ENCODE results near the gene EYS. TPM values are rescaled to one million over a fixed set of nuclear protein-coding genes. Genes with fewer than 3 reads are reported as not detected.

EYS gene
- total RNA-seq, 1 donor from 2014 or later, result 0.06 TPM

- TF ChIP-seq, protein P1, sequence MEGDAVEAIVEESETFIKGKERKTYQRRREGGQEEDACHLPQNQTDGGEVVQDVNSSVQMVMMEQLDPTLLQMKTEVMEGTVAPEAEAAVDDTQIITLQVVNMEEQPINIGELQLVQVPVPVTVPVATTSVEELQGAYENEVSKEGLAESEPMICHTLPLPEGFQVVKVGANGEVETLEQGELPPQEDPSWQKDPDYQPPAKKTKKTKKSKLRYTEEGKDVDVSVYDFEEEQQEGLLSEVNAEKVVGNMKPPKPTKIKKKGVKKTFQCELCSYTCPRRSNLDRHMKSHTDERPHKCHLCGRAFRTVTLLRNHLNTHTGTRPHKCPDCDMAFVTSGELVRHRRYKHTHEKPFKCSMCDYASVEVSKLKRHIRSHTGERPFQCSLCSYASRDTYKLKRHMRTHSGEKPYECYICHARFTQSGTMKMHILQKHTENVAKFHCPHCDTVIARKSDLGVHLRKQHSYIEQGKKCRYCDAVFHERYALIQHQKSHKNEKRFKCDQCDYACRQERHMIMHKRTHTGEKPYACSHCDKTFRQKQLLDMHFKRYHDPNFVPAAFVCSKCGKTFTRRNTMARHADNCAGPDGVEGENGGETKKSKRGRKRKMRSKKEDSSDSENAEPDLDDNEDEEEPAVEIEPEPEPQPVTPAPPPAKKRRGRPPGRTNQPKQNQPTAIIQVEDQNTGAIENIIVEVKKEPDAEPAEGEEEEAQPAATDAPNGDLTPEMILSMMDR (conservative IDR thresholded peaks at IDR 0.05; ENCODE audit: low read depth, low read length), result no peak
- DNase-seq (ENCODE audit: low read depth), result no peak
- H3K4me3 ChIP-seq (ENCODE audit: low read depth, low read length), result no peak overlapping the region
Observed at GRCh38 chr6:63789699-63790098, 1917.3 kb downstream of the EYS start.

DNA sequence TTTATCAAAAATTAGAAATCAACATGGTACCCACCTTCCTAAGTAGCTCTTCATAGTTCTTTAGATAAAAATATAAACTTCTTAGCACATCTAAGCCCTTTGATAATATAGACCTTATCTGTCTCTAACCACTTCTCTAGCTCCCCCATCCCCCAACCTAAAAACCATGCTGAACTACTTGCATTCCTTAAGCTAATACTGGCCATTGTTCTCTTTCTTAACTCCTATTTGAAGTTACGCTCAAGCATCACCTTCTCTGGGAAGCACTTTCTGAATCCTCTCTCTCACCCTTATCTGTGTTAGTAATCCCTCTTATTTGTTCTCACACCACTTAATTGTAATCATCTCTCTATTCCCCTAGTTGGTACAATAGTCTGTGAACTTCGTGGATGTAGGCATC is 1918.5 kb downstream of the EYS start:
- no peak overlapping the region for H3K4me3 ChIP-seq (ENCODE audit: low read depth, low read length)
- TF ChIP-seq, protein P1 (conservative IDR thresholded peaks at IDR 0.05; ENCODE audit: low read depth, low read length), result no peak
- DNase-seq (ENCODE audit: low read depth), result no peak

- no peak for DNase-seq (ENCODE audit: low read depth)
- no peak overlapping the region for H3K4me3 ChIP-seq (ENCODE audit: low read depth, low read length)
- TF ChIP-seq, protein P1 (conservative IDR thresholded peaks at IDR 0.05; ENCODE audit: low read depth, low read length), result no peak
Observed at GRCh38 chr6:63787021-63787420, 1920.0 kb downstream of the EYS start.

GRCh38 chr6:63785006-63785405 is 1922.0 kb downstream of the EYS start:
- DNase-seq (ENCODE audit: low read depth), result no peak
- H3K4me3 ChIP-seq (ENCODE audit: low read depth, low read length), result no peak overlapping the region
- TF ChIP-seq, protein P1 (conservative IDR thresholded peaks at IDR 0.05; ENCODE audit: low read depth, low read length), result no peak

- no peak for DNase-seq (ENCODE audit: low read depth)
- no peak overlapping the region for H3K4me3 ChIP-seq (ENCODE audit: low read depth, low read length)
- TF ChIP-seq, protein P1 (conservative IDR thresholded peaks at IDR 0.05; ENCODE audit: low read depth, low read length), result no peak
Observed at GRCh38 chr6:63783096-63783495, 1923.9 kb downstream of the EYS start.

DNA sequence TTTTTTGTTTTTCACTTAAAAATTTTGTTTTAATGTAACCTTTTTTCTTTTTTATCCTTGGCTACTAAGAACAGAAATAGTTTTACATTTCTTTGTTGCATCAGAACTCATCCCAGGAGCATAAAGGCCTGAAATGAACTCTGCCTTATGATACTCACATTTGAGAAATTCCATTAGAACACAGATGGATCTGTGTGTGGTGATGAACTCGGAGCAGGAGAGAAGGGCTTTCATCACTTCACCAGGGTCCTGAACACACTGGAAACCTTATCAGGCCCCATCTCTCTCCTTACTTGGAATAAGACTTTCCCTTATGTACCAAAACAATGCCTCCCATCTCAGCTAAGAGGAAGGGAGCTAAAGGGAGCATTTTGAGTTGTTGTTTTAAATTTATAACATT is 1932.1 kb downstream of the EYS start:
- H3K4me3 ChIP-seq (ENCODE audit: low read depth, low read length), result no peak overlapping the region
- no peak for DNase-seq (ENCODE audit: low read depth)
- TF ChIP-seq, protein P1 (conservative IDR thresholded peaks at IDR 0.05; ENCODE audit: low read depth, low read length), result no peak

GRCh38 chr6:63773200-63773599 is 1933.8 kb downstream of the EYS start:
- DNase-seq (ENCODE audit: low read depth), result no peak
- no peak overlapping the region for H3K4me3 ChIP-seq (ENCODE audit: low read depth, low read length)
- TF ChIP-seq, protein P1 (conservative IDR thresholded peaks at IDR 0.05; ENCODE audit: low read depth, low read length), result no peak

Measured in epithelial cell of proximal tubule (primary cell).